HG03196 (cell line): ENCODE results near the gene SPATS2.
"Not testable (repeated sequence)": the region's sequence is repeated elsewhere in the genome, so short reads cannot be mapped to it uniquely, and the experiment has no call there.

ENCODE experiments used
- ATAC-seq: cut with Tn5 transposase; IDR thresholded peaks from one replicate; pipeline ENCODE4 v1.9.1; 2021; ENCODE audit not compliant: unreplicated experiment

Gene SPATS2

GRCh38 chr12:49507139-49507538 lies 139.9 kb downstream of the SPATS2 start:
- ATAC-seq, result no peak

- not testable (repeated sequence) for ATAC-seq
Observed at GRCh38 chr12:49509681-49510080, 142.4 kb downstream of the SPATS2 start.

GRCh38 chr12:49511410-49511809 lies 144.1 kb downstream of the SPATS2 start:
- ATAC-seq, result no peak

GRCh38 chr12:49512546-49512945 lies 145.3 kb downstream of the SPATS2 start:
- ATAC-seq, result no peak

- ATAC-seq, result no peak
Observed at GRCh38 chr12:49515266-49515665, 148.0 kb downstream of the SPATS2 start.

- ATAC-seq, result no peak
Observed at GRCh38 chr12:49518914-49519573, 151.8 kb downstream of the SPATS2 start.

GRCh38 chr12:49519574-49519936 lies 152.3 kb downstream of the SPATS2 start:
- ATAC-seq, result no peak

GRCh38 chr12:49521389-49521788 lies 154.1 kb downstream of the SPATS2 start:
- ATAC-seq, result no peak

- ATAC-seq, result no peak
Observed at GRCh38 chr12:49524660-49525324, 157.5 kb downstream of the SPATS2 start.

GRCh38 chr12:49525942-49526341 lies 158.7 kb downstream of the SPATS2 start:
- no peak for ATAC-seq

GRCh38 chr12:49527361-49528130 lies 160.3 kb downstream of the SPATS2 start:
- ATAC-seq, result no peak

GRCh38 chr12:49529414-49529813 lies 162.2 kb downstream of the SPATS2 start:
- no peak for ATAC-seq

- ATAC-seq, result no peak
Observed at GRCh38 chr12:49531745-49532144, 164.5 kb downstream of the SPATS2 start.

GRCh38 chr12:49533331-49533730 lies 166.1 kb downstream of the SPATS2 start:
- ATAC-seq, result no peak

- not testable (repeated sequence) for ATAC-seq
Observed at GRCh38 chr12:49534122-49534521, 166.9 kb downstream of the SPATS2 start.

- no peak for ATAC-seq
Observed at GRCh38 chr12:49534731-49535278, 167.5 kb downstream of the SPATS2 start.

- no peak for ATAC-seq
Observed at GRCh38 chr12:49535921-49536525, 168.8 kb downstream of the SPATS2 start.

GRCh38 chr12:49536526-49537071 lies 169.3 kb downstream of the SPATS2 start:
- no peak for ATAC-seq

- ATAC-seq, result no peak
Observed at GRCh38 chr12:49537231-49537751, 170.0 kb downstream of the SPATS2 start.

GRCh38 chr12:49537752-49538509 lies 170.7 kb downstream of the SPATS2 start:
- ATAC-seq, result no peak
